Astrocyte (in vitro differentiated cells and primary cell): ENCODE data around the gene BCAR3.

ENCODE experiments used
- EZH2 ChIP-seq: IDR thresholded peaks from 2 replicates; pipeline ENCODE4 v1.6.1; 2012; ENCODE audit warnings: mild to moderate bottlenecking, low read length, inconsistent platforms; ENCODE audit not compliant: insufficient read depth
- TF ChIP-seq, protein P1 (sequence below): IDR thresholded peaks from 2 replicates; pipeline ENCODE4 v1.5.1; 2011; ENCODE audit warnings: low read depth, mild to moderate bottlenecking, inconsistent platforms, low read length, moderate library complexity; ENCODE audit not compliant: insufficient read depth

DNA sequence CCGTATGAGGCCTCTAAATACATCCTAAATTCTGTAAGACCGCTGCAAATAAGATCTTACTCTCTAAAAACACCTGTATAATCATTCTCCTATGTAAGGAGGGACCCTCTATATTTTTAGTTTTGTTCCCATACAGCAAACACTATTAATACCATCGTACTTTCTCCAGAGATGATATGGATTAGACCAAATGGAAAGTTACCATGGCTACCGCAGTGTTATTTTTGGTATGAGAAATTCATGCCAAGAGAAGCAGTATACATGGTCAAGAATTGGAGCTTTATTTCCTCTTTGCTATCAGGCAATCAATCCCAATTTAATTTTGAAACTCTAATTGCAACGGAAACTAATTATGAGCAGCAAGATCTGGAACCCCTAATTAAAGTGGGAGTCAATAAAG, 70.0 kb downstream of the BCAR3 start:
- TF ChIP-seq, protein P1, sequence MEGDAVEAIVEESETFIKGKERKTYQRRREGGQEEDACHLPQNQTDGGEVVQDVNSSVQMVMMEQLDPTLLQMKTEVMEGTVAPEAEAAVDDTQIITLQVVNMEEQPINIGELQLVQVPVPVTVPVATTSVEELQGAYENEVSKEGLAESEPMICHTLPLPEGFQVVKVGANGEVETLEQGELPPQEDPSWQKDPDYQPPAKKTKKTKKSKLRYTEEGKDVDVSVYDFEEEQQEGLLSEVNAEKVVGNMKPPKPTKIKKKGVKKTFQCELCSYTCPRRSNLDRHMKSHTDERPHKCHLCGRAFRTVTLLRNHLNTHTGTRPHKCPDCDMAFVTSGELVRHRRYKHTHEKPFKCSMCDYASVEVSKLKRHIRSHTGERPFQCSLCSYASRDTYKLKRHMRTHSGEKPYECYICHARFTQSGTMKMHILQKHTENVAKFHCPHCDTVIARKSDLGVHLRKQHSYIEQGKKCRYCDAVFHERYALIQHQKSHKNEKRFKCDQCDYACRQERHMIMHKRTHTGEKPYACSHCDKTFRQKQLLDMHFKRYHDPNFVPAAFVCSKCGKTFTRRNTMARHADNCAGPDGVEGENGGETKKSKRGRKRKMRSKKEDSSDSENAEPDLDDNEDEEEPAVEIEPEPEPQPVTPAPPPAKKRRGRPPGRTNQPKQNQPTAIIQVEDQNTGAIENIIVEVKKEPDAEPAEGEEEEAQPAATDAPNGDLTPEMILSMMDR: no peak
- no peak for TF ChIP-seq EZH2
